Activated CD4-positive, alpha-beta T cell treated with anti-CD3 and anti-CD28 coated beads, Interleukin-2, amount 10 ng/mL, durations not matched to agents 24 days and 14 days (primary cell): ENCODE measurements around the gene C2CD3. TPM values are rescaled to one million over a fixed set of nuclear protein-coding genes. Genes with fewer than 3 reads are reported as not detected.

Experiments
- DNase-seq: peaks from one replicate; pipeline ENCODE4 v3.0.0; 2022
- H3K27ac Mint-ChIP-seq: one replicate; pipeline ENCODE4 v1.8.0; 2022; ENCODE audit warnings: mild to moderate bottlenecking, mixed read lengths
- H3K27me3 Mint-ChIP-seq: one replicate; pipeline ENCODE4 v1.8.0; 2022; ENCODE audit warnings: mixed read lengths
- H3K36me3 Mint-ChIP-seq: one replicate; pipeline ENCODE4 v1.8.0; 2022; ENCODE audit warnings: low read depth, mild to moderate bottlenecking, mixed read lengths
- H3K4me1 Mint-ChIP-seq: one replicate; pipeline ENCODE4 v1.8.0; 2021; ENCODE audit warnings: mixed read lengths
- H3K4me3 Mint-ChIP-seq: one replicate; pipeline ENCODE4 v1.8.0; 2022; ENCODE audit warnings: mild to moderate bottlenecking, moderate library complexity, mixed read lengths
- H3K9me3 Mint-ChIP-seq: one replicate; pipeline ENCODE4 v1.8.0; 2021; ENCODE audit warnings: mixed read lengths
- intact Hi-C: fragments of 100-400 bp; cut with micrococcal nuclease; formaldehyde crosslinking; loops from one replicate; pipeline ENCODE4 v1.15.1; 2023
- total RNA-seq: library from RNA; stranded (reverse); gene quantifications from 2 replicates; pipeline ENCODE4 v1.2.3, GENCODE V29; 2022

Gene C2CD3
- total RNA-seq, 1 donor from 2014 or later, result 37.4 TPM

DNA sequence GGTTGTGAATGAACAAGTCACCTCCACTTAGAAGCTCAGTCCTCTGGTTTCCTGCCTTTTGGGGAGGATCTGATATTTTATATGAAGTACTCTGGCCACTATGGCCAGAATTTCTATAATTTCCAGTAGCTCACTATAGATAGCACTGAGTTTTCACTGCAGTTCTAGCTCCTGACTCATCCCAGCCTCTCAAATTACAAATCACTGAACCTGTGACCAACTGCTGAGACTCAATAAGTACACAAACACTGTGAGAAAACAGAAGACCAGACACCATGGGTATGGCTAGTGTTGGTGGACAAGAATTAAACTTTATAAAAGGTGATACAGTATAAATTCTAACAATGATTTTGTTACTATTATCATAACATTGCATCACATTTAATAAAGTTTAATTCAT is 114.9 kb downstream of the C2CD3 start:
- intact Hi-C loops, result no loop called here
- Mint-ChIP-seq H3K36me3 (peaks cover 35% of the 10 kb centered on the region), H3K9me3 (peaks cover 6% of the 10 kb centered on the region), H3K4me1 (peaks cover 7% of the 10 kb centered on the region), H3K27me3 (no peaks in the 10 kb centered on the region), H3K27ac (no peak overlapping the region), H3K4me3 (no peak overlapping the region)
- no peak for DNase-seq

GRCh38 chr11:74050465-74050864 is 120.3 kb downstream of the C2CD3 start:
- intact Hi-C loops, result no loop called here
- Mint-ChIP-seq H3K4me3 (no peak overlapping the region), H3K36me3 (peaks cover 37% of the 10 kb centered on the region), H3K27ac (no peak overlapping the region), H3K27me3 (no peaks in the 10 kb centered on the region), H3K9me3 (no peaks in the 10 kb centered on the region), H3K4me1 (no peaks in the 10 kb centered on the region)
- no peak for DNase-seq

GRCh38 chr11:74048993-74049392 is 121.8 kb downstream of the C2CD3 start:
- intact Hi-C loops, result no loop called here
- no peak overlapping the region for H3K27ac Mint-ChIP-seq
- DNase-seq, result no peak
- H3K9me3 Mint-ChIP-seq, result no peaks in the 10 kb centered on the region
- peaks cover 39% of the 10 kb centered on the region for H3K36me3 Mint-ChIP-seq
- no peak overlapping the region for H3K4me3 Mint-ChIP-seq
- no peaks in the 10 kb centered on the region for H3K27me3 Mint-ChIP-seq
- H3K4me1 Mint-ChIP-seq, result peaks cover 2% of the 10 kb centered on the region

DNA sequence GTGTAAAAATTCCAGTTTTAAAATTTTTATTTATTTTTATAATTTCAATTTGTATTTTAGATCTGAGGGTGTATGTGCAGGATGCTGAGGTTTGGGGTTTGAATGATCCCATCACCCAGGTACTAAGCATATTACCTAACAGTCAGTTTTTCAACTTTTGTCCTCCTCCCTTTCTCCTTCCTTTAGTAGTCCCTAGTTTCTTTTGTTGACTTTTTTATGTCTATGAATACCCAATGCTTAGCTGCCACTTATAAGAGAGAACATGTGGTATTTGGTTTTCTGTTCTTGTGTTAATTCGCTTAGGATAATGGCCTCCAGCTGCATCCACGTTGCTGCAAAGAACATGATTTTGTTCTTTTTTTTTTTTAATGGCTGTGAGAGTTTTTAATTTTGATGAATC is 126.3 kb downstream of the C2CD3 start:
- Mint-ChIP-seq H3K36me3 (peaks cover 45% of the 10 kb centered on the region), H3K9me3 (no peaks in the 10 kb centered on the region), H3K27me3 (no peaks in the 10 kb centered on the region), H3K4me3 (no peak overlapping the region), H3K4me1 (peaks cover 2% of the 10 kb centered on the region), H3K27ac (no peak overlapping the region)
- no peak for DNase-seq
- intact Hi-C loops, result no loop called here

DNA sequence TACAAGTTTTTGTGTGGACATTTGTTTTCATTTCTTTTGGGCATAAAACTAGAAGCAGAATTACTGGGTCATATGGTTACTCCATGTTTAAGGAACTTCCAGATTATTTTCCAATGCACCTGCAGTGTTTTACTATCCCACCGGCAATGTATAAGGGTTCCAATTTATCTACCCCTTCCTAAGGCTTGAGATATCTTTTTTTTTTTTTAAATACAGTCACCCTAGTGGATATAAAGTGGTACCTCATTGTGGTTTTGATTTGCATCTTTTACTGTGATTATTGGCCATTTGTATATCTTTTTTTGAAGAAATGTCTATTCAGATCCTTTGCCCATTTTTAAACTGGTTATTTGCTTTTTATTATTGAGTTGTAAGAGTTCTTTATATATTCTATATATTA is 127.4 kb downstream of the C2CD3 start:
- intact Hi-C loops, result no loop called here
- DNase-seq, result no peak
- H3K36me3 Mint-ChIP-seq, result peaks cover 43% of the 10 kb centered on the region
- H3K4me3 Mint-ChIP-seq, result no peak overlapping the region
- no peaks in the 10 kb centered on the region for H3K27me3 Mint-ChIP-seq
- peaks cover 2% of the 10 kb centered on the region for H3K4me1 Mint-ChIP-seq
- no peaks in the 10 kb centered on the region for H3K9me3 Mint-ChIP-seq
- no peak overlapping the region for H3K27ac Mint-ChIP-seq

DNA sequence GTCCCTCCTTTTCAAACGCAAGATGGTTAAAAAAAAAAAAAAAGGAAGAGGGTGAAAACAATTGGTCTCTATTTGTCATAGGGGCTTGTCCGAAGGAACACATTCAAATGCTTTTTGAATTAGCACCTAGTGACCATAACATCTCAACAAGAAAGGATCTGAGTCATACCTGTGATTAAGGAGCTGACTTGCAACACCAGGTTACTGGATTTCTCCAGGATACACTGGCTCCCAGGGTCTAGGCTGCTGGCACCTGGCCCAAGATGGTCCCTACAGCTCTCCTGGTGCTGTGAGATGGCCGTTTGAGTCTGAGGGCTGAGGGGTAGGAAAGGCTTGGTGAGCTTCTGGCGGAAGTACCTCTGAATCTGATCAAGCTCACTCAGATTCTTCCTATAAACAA is 133.5 kb downstream of the C2CD3 start:
- intact Hi-C loops, result no loop called here

GRCh38 chr11:74035264-74035663 is 135.5 kb downstream of the C2CD3 start:
- no peak overlapping the region for H3K4me3 Mint-ChIP-seq
- no peak overlapping the region for H3K27ac Mint-ChIP-seq
- H3K4me1 Mint-ChIP-seq, result peaks cover 17% of the 10 kb centered on the region
- H3K9me3 Mint-ChIP-seq, result no peaks in the 10 kb centered on the region
- intact Hi-C loops, result no loop called here
- peaks cover 47% of the 10 kb centered on the region for H3K36me3 Mint-ChIP-seq
- no peaks in the 10 kb centered on the region for H3K27me3 Mint-ChIP-seq
- DNase-seq, result no peak

More for the DNA sequence above, 133.5 kb downstream of the C2CD3 start:
- H3K4me1 Mint-ChIP-seq, result peaks cover 2% of the 10 kb centered on the region
- H3K9me3 Mint-ChIP-seq, result no peaks in the 10 kb centered on the region
- H3K36me3 Mint-ChIP-seq, result peaks cover 52% of the 10 kb centered on the region
- no peak overlapping the region for H3K4me3 Mint-ChIP-seq
- H3K27me3 Mint-ChIP-seq, result no peaks in the 10 kb centered on the region
- no peak overlapping the region for H3K27ac Mint-ChIP-seq
- no peak for DNase-seq

DNA sequence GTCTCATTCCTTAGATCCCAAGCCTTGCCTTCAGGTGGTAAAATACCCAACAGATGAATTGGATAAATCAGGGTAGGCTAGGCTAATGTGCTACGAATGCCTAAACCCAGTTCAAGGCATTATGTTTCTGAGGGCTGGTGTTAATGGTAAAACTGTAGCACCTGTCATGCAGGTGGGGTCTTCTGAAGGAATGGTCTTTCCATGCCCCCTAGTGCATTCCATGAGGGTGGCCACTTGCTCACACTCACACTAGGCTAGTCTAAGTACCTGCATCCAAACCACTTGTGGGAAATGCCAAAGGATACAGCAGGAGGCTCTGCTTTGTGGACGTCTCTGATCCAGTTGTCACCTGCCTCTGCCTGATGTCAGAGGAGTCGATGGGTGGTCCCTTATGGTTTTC is 137.8 kb downstream of the C2CD3 start:
- Mint-ChIP-seq H3K27me3 (no peaks in the 10 kb centered on the region), H3K9me3 (no peaks in the 10 kb centered on the region), H3K4me3 (no peak overlapping the region), H3K36me3 (peaks cover 44% of the 10 kb centered on the region), H3K4me1 (peaks cover 22% of the 10 kb centered on the region), H3K27ac (no peak overlapping the region)
- no peak for DNase-seq
- intact Hi-C loops, result no loop called here

GRCh38 chr11:74030723-74031676 is 139.8 kb downstream of the C2CD3 start:
- H3K4me3 Mint-ChIP-seq, result peak overlapping the region; percentile 20
- peaks cover 35% of the 10 kb centered on the region for H3K36me3 Mint-ChIP-seq
- H3K27me3 Mint-ChIP-seq, result no peaks in the 10 kb centered on the region
- DNase-seq, result peak; percentile 67
- H3K4me1 Mint-ChIP-seq, result peaks cover 32% of the 10 kb centered on the region
- peak overlapping the region; percentile 82 for H3K27ac Mint-ChIP-seq
- H3K9me3 Mint-ChIP-seq, result no peaks in the 10 kb centered on the region
- intact Hi-C loops, result no loop called here

DNA sequence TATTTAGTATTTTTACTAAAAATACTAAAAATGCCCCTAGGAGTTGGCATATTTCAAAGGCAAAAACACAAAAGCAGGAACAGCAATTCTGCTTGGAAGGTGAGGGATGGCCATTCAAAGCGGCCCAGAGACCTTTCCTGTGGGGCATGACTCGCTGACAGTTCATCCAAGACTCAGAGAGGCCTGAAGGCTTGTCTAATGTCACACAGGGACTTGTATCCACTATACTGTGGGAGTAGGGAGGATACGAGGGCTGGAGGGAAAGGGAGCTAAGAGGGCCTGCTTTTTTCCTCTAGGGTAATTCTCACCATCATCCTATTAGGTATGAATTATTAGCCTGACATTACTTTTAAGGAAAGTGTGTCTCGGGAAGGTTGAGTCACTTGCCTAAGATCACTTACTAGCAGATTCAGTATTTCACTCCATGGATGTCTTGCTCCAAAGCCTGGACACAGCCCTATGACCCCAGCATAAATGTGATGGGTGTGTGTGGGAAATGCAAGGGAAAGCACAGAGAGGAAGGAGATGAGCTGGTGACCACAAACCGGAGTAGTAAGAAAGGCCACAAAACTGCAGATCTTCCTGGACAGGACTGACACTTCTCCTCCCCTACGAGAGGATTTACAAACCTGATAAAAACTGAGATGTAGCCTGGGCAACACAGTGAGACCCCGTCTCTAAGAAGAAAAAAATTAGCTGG is 145.2 kb downstream of the C2CD3 start:
- DNase-seq, result peak; percentile 60
- intact Hi-C loops, result loop anchor here (2.0 kb wide), 1 partner anchor 15 kb away; no protein-coding TSS in a partner anchor
- Mint-ChIP-seq H3K9me3 (no peaks in the 10 kb centered on the region), H3K4me3 (peak overlapping the region; percentile 3), H3K27ac (peak overlapping the region; percentile 38), H3K27me3 (no peaks in the 10 kb centered on the region), H3K4me1 (peaks cover 40% of the 10 kb centered on the region), H3K36me3 (peaks cover 28% of the 10 kb centered on the region)

DNA sequence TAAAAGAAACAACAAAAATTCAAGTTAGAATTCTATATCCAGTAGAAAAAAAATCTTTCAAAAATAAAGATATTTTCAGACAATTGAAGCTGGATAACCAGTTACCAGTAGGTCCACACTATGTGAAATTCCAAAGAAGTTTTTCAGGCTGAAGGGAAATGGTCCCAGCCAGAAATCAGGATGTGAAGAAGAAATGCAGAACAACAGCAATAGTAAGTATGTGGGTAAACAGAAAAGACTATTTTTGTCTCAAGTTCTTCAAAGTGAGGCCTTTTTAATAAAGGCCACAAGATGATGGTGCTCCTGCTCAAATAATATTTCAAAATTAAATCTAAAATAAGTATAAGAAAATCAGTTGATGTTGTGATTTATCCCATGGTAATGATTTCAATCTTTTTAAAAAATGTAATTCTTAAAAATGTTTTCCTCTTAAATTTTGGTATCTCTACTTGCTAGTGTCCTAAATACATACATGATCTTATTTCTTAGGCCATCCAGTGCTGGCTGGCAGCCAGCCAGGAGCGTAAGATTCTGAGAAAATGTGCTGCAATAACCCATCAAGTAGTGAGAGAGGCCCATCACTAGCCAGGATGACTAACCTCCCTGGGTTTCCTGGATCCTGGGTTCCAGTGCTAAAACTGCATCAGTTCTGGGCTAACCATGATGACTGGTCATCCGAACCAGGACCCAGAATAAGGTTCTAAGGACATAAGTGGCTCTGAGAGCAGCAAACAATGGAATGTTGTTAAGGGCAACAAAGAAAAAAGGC is 146.4 kb downstream of the C2CD3 start:
- Mint-ChIP-seq H3K27ac (peak overlapping the region; percentile 65), H3K9me3 (no peaks in the 10 kb centered on the region), H3K27me3 (no peaks in the 10 kb centered on the region), H3K4me1 (peaks cover 35% of the 10 kb centered on the region), H3K4me3 (no peak overlapping the region), H3K36me3 (peaks cover 30% of the 10 kb centered on the region)
- DNase-seq, result peak; percentile 66
- intact Hi-C loops, result loop anchor here (2.0 to 5.0 kb wide), 2 partner anchors 14 to 148 kb away; partner anchors contain the start of genes C2CD3 and PPME1

GRCh38 chr11:74023276-74023675 is 147.5 kb downstream of the C2CD3 start:
- Mint-ChIP-seq H3K36me3 (peaks cover 24% of the 10 kb centered on the region), H3K27ac (peak overlapping the region; percentile 2), H3K4me1 (peaks cover 38% of the 10 kb centered on the region), H3K4me3 (no peak overlapping the region), H3K27me3 (no peaks in the 10 kb centered on the region), H3K9me3 (no peaks in the 10 kb centered on the region)
- intact Hi-C loops, result loop anchor here (5.0 kb wide), 1 partner anchor 149 kb away; the partner anchor contains the start of genes C2CD3 and PPME1
- DNase-seq, result no peak

DNA sequence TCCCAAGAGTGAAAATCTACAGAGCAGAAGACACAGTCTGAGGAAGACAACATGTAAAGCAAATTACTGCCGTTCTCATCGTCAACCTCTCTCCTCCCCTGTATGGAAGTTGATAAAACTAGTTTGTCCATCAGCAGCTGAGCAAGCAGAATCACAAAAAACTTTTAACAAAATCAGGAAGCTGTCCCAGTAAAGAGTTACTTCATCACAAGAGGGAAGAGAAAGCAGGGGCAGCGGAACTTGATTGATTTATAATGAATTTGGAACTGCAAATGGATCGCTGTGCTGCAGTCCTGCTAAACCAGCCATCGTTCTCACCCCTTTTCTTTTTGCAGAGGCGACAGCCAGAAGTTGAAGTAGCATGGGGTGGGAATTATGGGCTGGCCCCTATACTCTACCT is 148.3 kb downstream of the C2CD3 start:
- no peak for DNase-seq
- Mint-ChIP-seq H3K4me1 (peaks cover 36% of the 10 kb centered on the region), H3K36me3 (peaks cover 28% of the 10 kb centered on the region), H3K4me3 (no peak overlapping the region), H3K27me3 (no peaks in the 10 kb centered on the region), H3K9me3 (no peaks in the 10 kb centered on the region), H3K27ac (no peak overlapping the region)
- intact Hi-C loops, result loop anchor here (5.0 kb wide), 1 partner anchor 150 kb away; the partner anchor contains the start of genes C2CD3 and PPME1
